H9 (cell line): ENCODE measurements around the gene OVOL2. TPM values are rescaled to one million over a fixed set of nuclear protein-coding genes. Genes with fewer than 3 reads are reported as not detected.
"Not testable (repeated sequence)": the region's sequence is repeated elsewhere in the genome, so short reads cannot be mapped to it uniquely, and the experiment has no call there.

ENCODE experiments used
- DNase-seq: peaks from one replicate; pipeline ENCODE4 v3.0.0-alpha.2; 2017
- H2AFZ ChIP-seq: one replicate; pipeline ENCODE4 v1.6.1; 2013; ENCODE audit warnings: mild to moderate bottlenecking, low read length, control low read depth, moderate library complexity
- H2AK5ac ChIP-seq: 2 replicates; pipeline ENCODE4 v1.6.1; 2013; ENCODE audit warnings: low read length, control low read depth, mixed read lengths; ENCODE audit not compliant: insufficient read length
- H2BK120ac ChIP-seq: one replicate; pipeline ENCODE4 v1.6.1; 2013; ENCODE audit warnings: low read depth, mild to moderate bottlenecking, low read length, control low read depth, inconsistent platforms; ENCODE audit not compliant: poor library complexity, severe bottlenecking
- H2BK12ac ChIP-seq: 2 replicates; pipeline ENCODE4 v1.6.1; 2013; ENCODE audit warnings: low read length, control low read depth, mixed read lengths, low read depth; ENCODE audit not compliant: insufficient read length
- H2BK15ac ChIP-seq: 2 replicates; pipeline ENCODE4 v1.6.1; 2013; ENCODE audit warnings: low read depth, low read length, control low read depth
- H2BK20ac ChIP-seq: one replicate; pipeline ENCODE4 v1.6.1; 2013; ENCODE audit warnings: low read depth, mild to moderate bottlenecking, low read length, control low read depth, inconsistent platforms; ENCODE audit not compliant: poor library complexity, severe bottlenecking
- H2BK5ac ChIP-seq: 2 replicates; pipeline ENCODE4 v1.6.1; 2013; ENCODE audit warnings: low read length, control low read depth, mixed read lengths; ENCODE audit not compliant: insufficient read length
- H3K14ac ChIP-seq: 2 replicates; pipeline ENCODE4 v1.6.1; 2013; ENCODE audit warnings: low read length, control low read depth; ENCODE audit not compliant: insufficient read depth
- H3K18ac ChIP-seq: 2 replicates; pipeline ENCODE4 v1.6.1; 2013; ENCODE audit warnings: low read depth, mild to moderate bottlenecking, mixed read lengths, low read length, control low read depth; ENCODE audit not compliant: insufficient read length
- H3K23ac ChIP-seq: 2 replicates; pipeline ENCODE4 v1.6.1; 2013; ENCODE audit warnings: low read length, control low read depth, mixed read lengths, low read depth; ENCODE audit not compliant: insufficient read length
- H3K23me2 ChIP-seq: 2 replicates; pipeline ENCODE4 v1.6.1; 2013; ENCODE audit warnings: low read depth, mild to moderate bottlenecking, mixed read lengths, low read length, control low read depth; ENCODE audit not compliant: insufficient read length, poor library complexity, severe bottlenecking
- H3K27ac ChIP-seq: 2 replicates; pipeline ENCODE4 v1.5.1; 2013; ENCODE audit warnings: low read length, control low read depth, mixed read lengths, low read depth; ENCODE audit not compliant: insufficient read length
- H3K27me3 ChIP-seq: 2 replicates; pipeline ENCODE4 v1.6.1; 2013; ENCODE audit warnings: low read length, control low read depth, inconsistent platforms; ENCODE audit not compliant: insufficient read depth
- H3K4ac ChIP-seq: 2 replicates; pipeline ENCODE4 v1.6.1; 2013; ENCODE audit warnings: low read depth, mild to moderate bottlenecking, control low read depth, inconsistent platforms, low read length, moderate library complexity
- H3K4me1 ChIP-seq: 2 replicates; pipeline ENCODE4 v1.6.1; 2013; ENCODE audit warnings: low read length, control low read depth, inconsistent platforms; ENCODE audit not compliant: insufficient read depth
- H3K4me2 ChIP-seq: 2 replicates; pipeline ENCODE4 v1.6.1; 2013; ENCODE audit warnings: low read length, control low read depth, mixed read lengths; ENCODE audit not compliant: insufficient read length, insufficient read depth
- H3K56ac ChIP-seq: 2 replicates; pipeline ENCODE4 v1.6.1; 2013; ENCODE audit warnings: low read depth, mild to moderate bottlenecking, mixed read lengths, low read length, control low read depth; ENCODE audit not compliant: insufficient read length
- H3K79me1 ChIP-seq: 2 replicates; pipeline ENCODE4 v1.6.1; 2013; ENCODE audit warnings: low read depth, mild to moderate bottlenecking, moderate library complexity, low read length, control low read depth, inconsistent platforms; ENCODE audit not compliant: insufficient read depth, poor library complexity, severe bottlenecking
- H3K79me2 ChIP-seq: 2 replicates; pipeline ENCODE4 v1.6.1; 2013; ENCODE audit warnings: low read length, control low read depth, inconsistent platforms; ENCODE audit not compliant: insufficient read depth
- H3K9ac ChIP-seq: 2 replicates; pipeline ENCODE4 v1.6.1; 2013; ENCODE audit warnings: low read length, control low read depth, mixed read lengths; ENCODE audit not compliant: insufficient read length; ENCODE audit errors: extremely low read depth
- H3K9me3 ChIP-seq: one replicate; pipeline ENCODE4 v1.6.1; 2013; ENCODE audit warnings: low read depth, low read length, inconsistent platforms; ENCODE audit not compliant: control insufficient read depth
- H3T11ph ChIP-seq: one replicate; pipeline ENCODE4 v1.6.1; 2013; ENCODE audit warnings: mild to moderate bottlenecking, low read length, control low read depth, inconsistent platforms
- H4K20me1 ChIP-seq: one replicate; pipeline ENCODE4 v1.6.1; 2013; ENCODE audit not compliant: control insufficient read depth, insufficient read length, insufficient read depth
- H4K5ac ChIP-seq: 2 replicates; pipeline ENCODE4 v1.6.1; 2013; ENCODE audit warnings: low read depth, mild to moderate bottlenecking, mixed read lengths, low read length, control low read depth; ENCODE audit not compliant: insufficient read length
- H4K8ac ChIP-seq: replicated peaks from 2 replicates; pipeline ENCODE4 v1.6.1; 2013; ENCODE audit warnings: low read length, control low read depth, mixed read lengths, low read depth; ENCODE audit not compliant: insufficient read length
- H4K91ac ChIP-seq: 2 replicates; pipeline ENCODE4 v1.6.1; 2013; ENCODE audit warnings: low read depth, mild to moderate bottlenecking, moderate library complexity, mixed read lengths, low read length, control low read depth; ENCODE audit not compliant: insufficient read length
- H3K27ac Mint-ChIP-seq, 3 experiments: 2 replicates in 2 of 3; 3 replicates in 1 of 3; pipeline ENCODE4 v1.8.0; 2020 to 2021; ENCODE audit warnings: mixed read lengths in 3 of 3, mild to moderate bottlenecking in 1 of 3, moderate library complexity in 1 of 3
- H3K27me3 Mint-ChIP-seq: 2 replicates; pipeline ENCODE4 v1.8.0; 2021; ENCODE audit warnings: low read depth, mild to moderate bottlenecking, moderate library complexity, mixed read lengths
- H3K36me3 Mint-ChIP-seq, 3 experiments: 2 replicates in 2 of 3; 3 replicates in 1 of 3; pipeline ENCODE4 v1.8.0; 2020 to 2021; ENCODE audit warnings: low read depth in 3 of 3, mixed read lengths in 3 of 3; ENCODE audit not compliant: insufficient read depth in 1 of 3
- H3K4me1 Mint-ChIP-seq, 2 experiments: 2 replicates each; pipeline ENCODE4 v1.8.0; 2020; ENCODE audit warnings: mixed read lengths in 2 of 2
- H3K4me3 Mint-ChIP-seq, 2 experiments: 2 replicates in 1 of 2; 3 replicates in 1 of 2; pipeline ENCODE4 v1.8.0; 2020 to 2021; ENCODE audit warnings: mild to moderate bottlenecking in 2 of 2, mixed read lengths in 2 of 2, moderate library complexity in 1 of 2
- H3K9me3 Mint-ChIP-seq, 2 experiments: 2 replicates in 1 of 2; 3 replicates in 1 of 2; pipeline ENCODE4 v1.8.0; 2020; ENCODE audit warnings: mild to moderate bottlenecking in 2 of 2, mixed read lengths in 2 of 2, moderate library complexity in 1 of 2
- CTCF ChIP-seq: fragments of 200-600 bp; sonication (generic); conservative IDR thresholded peaks from 3 replicates; pipeline ENCODE4 v1.8.0; 2021; ENCODE audit warnings: antibody characterized with exemption, mild to moderate bottlenecking
- WGBS: extraction: QIAGEN DNeasy Blood & Tissue Kit; methylation state at CpG from one replicate; pipeline ENCODE4 v1.1.7; 2013; ENCODE audit warnings: missing lambda C conversion rate, low lambda C conversion rate, mixed read lengths; ENCODE audit not compliant: insufficient read length; ENCODE audit errors: extremely low coverage; 5-methylcytosine and 5-hydroxymethylcytosine counted together
- total RNA-seq: library from RNA; stranded (reverse); gene quantifications from 2 replicates; pipeline ENCODE4 v1.2.1, GENCODE V29; 2021

OVOL2 gene
- total RNA-seq, 1 experiment from 2014 or later = 5.8 TPM

GRCh38 chr20:18030020-18030419, 27.7 kb downstream of the OVOL2 start:
- H3K36me3 Mint-ChIP-seq = peaks cover 2 to 10% (median 3%) of the 10 kb centered on the region in 3 experiments; a peak in 5 of 7 replicates
- H4K91ac ChIP-seq = no peak overlapping the region
- H3K14ac ChIP-seq = no peak overlapping the region
- no peak overlapping the region for H3K4ac ChIP-seq
- no peak overlapping the region for H3T11ph ChIP-seq
- no peaks in the 10 kb centered on the region; the same call in 1 of the 2 replicates for H3K27me3 Mint-ChIP-seq
- H3K18ac ChIP-seq = no peak overlapping the region
- no peak overlapping the region for H2AK5ac ChIP-seq
- no peaks in the 10 kb centered on the region for H3K9me3 ChIP-seq
- no peaks in the 10 kb centered on the region for H4K20me1 ChIP-seq
- no peaks in the 10 kb centered on the region for H3K9me3 Mint-ChIP-seq
- no peak overlapping the region for H3K23ac ChIP-seq
- H2BK20ac ChIP-seq = no peak overlapping the region
- H3K4me1 ChIP-seq = no peaks in the 10 kb centered on the region
- no peak overlapping the region for H3K4me3 Mint-ChIP-seq
- H4K8ac ChIP-seq = no peak overlapping the region
- no peak overlapping the region for H2BK15ac ChIP-seq
- no peak for TF ChIP-seq CTCF
- no peak overlapping the region for H3K9ac ChIP-seq
- H2AFZ ChIP-seq = no peak overlapping the region
- H3K4me1 Mint-ChIP-seq = peaks cover 8 to 27% of the 10 kb centered on the region in 2 experiments
- H3K4me2 ChIP-seq = no peak overlapping the region
- H3K79me1 ChIP-seq = no peaks in the 10 kb centered on the region
- no peaks in the 10 kb centered on the region for H3K27me3 ChIP-seq
- no peak overlapping the region for H2BK5ac ChIP-seq
- H3K79me2 ChIP-seq = no peaks in the 10 kb centered on the region
- WGBS = no CpG with 5 or more reads among the region's 8 CpGs
- H2BK120ac ChIP-seq = no peak overlapping the region
- no peak overlapping the region for H2BK12ac ChIP-seq
- H4K5ac ChIP-seq = no peak overlapping the region
- H3K23me2 ChIP-seq = no peaks in the 10 kb centered on the region
- no peak for DNase-seq
- no peak overlapping the region for H3K27ac ChIP-seq
- H3K56ac ChIP-seq = no peak overlapping the region
- H3K27ac Mint-ChIP-seq = peak overlapping the region in 2 of 3 experiments; percentile 25 to 86; a peak in 4 of 7 replicates

GRCh38 chr20:18027011-18027410, 30.7 kb downstream of the OVOL2 start:
- H3K23me2 ChIP-seq, H3K27ac ChIP-seq, H3K4me1 ChIP-seq, H3K9ac ChIP-seq, H3K18ac ChIP-seq, H3K27me3 ChIP-seq, H3K14ac ChIP-seq, H3K27me3 Mint-ChIP-seq, H4K20me1 ChIP-seq, H2BK20ac ChIP-seq, H3K4me3 Mint-ChIP-seq, H4K8ac ChIP-seq, H3K4me2 ChIP-seq, H2AK5ac ChIP-seq, H4K91ac ChIP-seq, H3K36me3 Mint-ChIP-seq, H2BK120ac ChIP-seq, H3K27ac Mint-ChIP-seq, H3K9me3 Mint-ChIP-seq, H3K79me1 ChIP-seq, H3K23ac ChIP-seq, H2AFZ ChIP-seq, H3T11ph ChIP-seq, H2BK5ac ChIP-seq, H4K5ac ChIP-seq, H3K4me1 Mint-ChIP-seq, H2BK15ac ChIP-seq, H3K9me3 ChIP-seq, H2BK12ac ChIP-seq, H3K4ac ChIP-seq, DNase-seq, H3K56ac ChIP-seq, H3K79me2 ChIP-seq: not testable (repeated sequence)
- no CpG with 5 or more reads among the region's 7 CpGs for WGBS
